AG04449 (cell line): ENCODE data around the gene SCT.

Source experiments
- CTCF ChIA-PET: fragments of 350-600 bp; formaldehyde crosslinking; extraction: SDS; loops from one replicate; lab custom pipeline; 2021; ENCODE audit warnings: antibody characterized with exemption; lab: Yijun Ruan, JAX
- POLR2A ChIA-PET: fragments of 400-600, 350-600 bp; formaldehyde crosslinking; extraction: SDS; loops from one replicate; lab custom pipeline; 2020; ENCODE audit warnings: antibody characterized with exemption, inconsistent platforms; lab: Yijun Ruan, JAX
- DNase-seq: peaks from one replicate; pipeline ENCODE4 v3.0.0-alpha.2; 2010; ENCODE audit warnings: low read depth, low spot score
- H3K4me3 ChIP-seq: 2 replicates; pipeline ENCODE4 v1.5.1; 2011; ENCODE audit warnings: low read depth, mild to moderate bottlenecking, control low read depth, low read length
- TF ChIP-seq, protein P1 (sequence below): IDR thresholded peaks from one replicate; pipeline ENCODE4 v1.5.1; 2011; ENCODE audit warnings: mild to moderate bottlenecking, moderate library complexity, low read length, control low read depth, inconsistent platforms; ENCODE audit not compliant: insufficient read depth; ENCODE audit errors: missing control alignments

SCT gene

DNA sequence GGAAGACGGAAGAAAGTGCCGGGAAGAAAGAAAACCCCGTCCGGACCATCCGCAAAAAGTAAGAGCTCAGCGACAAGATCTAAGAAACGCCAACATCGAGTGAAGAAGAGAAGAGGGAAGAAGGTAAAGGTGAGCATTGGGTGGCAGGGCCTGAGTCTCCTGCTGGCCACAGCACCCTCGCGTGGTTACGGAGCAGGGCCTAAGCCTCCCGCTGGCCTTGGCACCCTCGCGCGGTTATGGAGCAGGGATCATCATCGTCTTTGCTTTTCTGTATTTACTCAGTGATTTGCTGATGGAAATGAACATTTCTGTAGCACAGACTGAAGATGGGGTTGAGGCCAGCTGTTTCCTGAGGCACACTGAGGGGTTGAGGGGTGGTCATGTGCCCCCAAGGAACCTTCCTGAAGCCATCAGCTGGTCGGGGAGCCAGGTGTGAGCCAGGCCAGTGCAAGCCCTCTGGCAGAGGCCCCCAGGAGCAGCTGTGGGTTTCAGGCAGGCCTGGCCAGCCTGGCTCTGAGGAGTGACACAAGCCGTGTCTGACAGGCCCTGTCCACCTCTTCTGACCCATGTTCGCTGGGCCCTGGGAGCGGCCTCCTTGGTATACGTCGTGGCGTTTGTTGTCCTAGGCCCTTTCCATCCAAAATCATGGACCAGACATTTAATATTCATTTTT lies 25.3 kb downstream of the SCT start:
- TF ChIP-seq, protein P1, sequence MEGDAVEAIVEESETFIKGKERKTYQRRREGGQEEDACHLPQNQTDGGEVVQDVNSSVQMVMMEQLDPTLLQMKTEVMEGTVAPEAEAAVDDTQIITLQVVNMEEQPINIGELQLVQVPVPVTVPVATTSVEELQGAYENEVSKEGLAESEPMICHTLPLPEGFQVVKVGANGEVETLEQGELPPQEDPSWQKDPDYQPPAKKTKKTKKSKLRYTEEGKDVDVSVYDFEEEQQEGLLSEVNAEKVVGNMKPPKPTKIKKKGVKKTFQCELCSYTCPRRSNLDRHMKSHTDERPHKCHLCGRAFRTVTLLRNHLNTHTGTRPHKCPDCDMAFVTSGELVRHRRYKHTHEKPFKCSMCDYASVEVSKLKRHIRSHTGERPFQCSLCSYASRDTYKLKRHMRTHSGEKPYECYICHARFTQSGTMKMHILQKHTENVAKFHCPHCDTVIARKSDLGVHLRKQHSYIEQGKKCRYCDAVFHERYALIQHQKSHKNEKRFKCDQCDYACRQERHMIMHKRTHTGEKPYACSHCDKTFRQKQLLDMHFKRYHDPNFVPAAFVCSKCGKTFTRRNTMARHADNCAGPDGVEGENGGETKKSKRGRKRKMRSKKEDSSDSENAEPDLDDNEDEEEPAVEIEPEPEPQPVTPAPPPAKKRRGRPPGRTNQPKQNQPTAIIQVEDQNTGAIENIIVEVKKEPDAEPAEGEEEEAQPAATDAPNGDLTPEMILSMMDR: no peak
- no peak for DNase-seq
- H3K4me3 ChIP-seq: no peak overlapping the region
- ChIA-PET CTCF (no interaction called here), POLR2A (interaction anchor here (0.6 to 0.9 kb wide), 2 partner anchors 11 to 21 kb away, joined by 3 read pairs; no protein-coding TSS in a partner anchor)

DNA sequence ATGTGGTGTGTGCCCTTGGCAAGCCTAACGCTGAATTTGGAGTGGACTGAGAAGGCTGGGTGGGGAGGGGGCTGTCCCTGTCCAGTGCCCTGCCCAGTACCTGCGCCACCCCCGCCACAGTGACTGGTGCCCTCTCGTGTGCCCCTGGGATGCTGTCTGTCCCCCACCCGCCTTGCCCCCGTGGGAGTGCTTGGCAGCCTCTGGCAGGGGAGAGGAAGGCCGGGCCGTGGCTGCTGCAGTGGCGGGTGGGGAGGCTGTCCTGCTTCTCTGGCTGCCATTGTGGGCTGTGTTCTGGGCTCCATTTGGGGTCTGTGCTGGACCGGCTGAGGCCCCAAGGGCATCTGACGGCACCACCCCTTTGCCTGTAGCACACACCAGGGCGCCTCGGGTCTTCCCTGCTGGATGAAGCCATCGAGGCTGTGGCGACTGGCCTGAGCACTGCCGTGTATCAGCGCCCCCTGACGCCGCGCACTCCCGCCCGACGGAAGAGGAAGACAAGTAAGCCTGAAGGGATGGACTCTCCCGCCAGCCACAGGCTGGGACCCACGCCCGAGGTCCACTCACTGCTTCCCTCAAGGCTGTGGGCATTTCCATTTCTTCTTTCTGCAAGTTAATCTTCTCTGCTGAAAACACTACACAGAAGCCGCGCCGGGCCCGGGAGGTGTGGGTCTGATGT lies 28.8 kb downstream of the SCT start:
- no peak overlapping the region for H3K4me3 ChIP-seq
- CTCF ChIA-PET: no interaction called here
- DNase-seq: no peak
- POLR2A ChIA-PET: no interaction called here
- TF ChIP-seq, protein P1: no peak

DNA sequence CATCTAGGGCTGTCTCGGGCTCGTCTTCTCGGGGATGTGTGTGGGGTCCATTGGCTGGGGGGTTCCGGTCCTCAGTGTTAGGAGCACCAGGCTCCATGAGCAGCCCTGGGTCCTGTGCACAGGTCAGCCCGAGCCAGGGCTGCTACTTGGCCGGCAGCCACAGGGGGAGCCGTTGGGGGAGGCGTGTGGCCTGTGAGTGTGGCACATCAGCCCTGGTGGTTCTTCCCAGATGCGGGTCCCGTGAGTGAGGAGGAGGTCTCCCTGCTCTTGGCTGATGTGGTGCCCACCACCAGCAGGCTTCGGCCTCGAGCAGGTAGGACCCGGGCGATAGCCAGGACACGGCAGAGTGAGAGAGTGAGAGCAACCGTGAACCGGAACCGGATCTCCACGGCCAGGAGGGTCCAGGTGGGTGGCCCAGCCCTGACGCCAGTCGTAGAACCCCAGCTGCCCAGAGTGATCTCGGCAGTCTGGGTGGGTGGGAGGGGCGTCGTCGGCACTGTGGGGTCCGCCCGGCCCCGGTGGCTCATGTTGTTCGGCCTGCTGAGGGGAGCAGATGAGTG lies 29.7 kb downstream of the SCT start:
- ChIA-PET POLR2A (no interaction called here), CTCF (no interaction called here)
- no peak for DNase-seq

DNA sequence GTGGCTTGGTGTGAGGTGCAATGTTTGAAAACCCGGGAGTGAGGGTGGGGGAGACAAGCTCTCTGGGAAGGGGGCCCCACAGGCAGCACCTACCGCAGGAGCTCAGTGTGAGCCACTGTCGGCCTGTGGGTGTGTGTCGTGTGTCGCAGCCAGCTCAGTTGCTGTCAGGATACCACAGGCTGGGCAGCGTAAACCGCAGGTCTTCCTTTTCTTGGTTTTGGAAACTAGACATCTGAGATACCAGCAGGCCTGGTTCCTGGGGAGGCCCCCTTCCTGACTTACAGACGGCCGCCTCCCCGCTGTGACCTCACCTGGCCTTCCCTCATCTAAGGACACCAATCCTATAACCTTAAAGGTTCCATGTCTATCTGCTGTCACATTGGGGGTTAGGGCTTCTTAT lies 30.6 kb downstream of the SCT start:
- H3K4me3 ChIP-seq: no peak overlapping the region
- CTCF ChIA-PET: no interaction called here

More for the DNA sequence above, 29.7 kb downstream of the SCT start:
- TF ChIP-seq, protein P1: peak; percentile 6
- H3K4me3 ChIP-seq: no peak overlapping the region

DNA sequence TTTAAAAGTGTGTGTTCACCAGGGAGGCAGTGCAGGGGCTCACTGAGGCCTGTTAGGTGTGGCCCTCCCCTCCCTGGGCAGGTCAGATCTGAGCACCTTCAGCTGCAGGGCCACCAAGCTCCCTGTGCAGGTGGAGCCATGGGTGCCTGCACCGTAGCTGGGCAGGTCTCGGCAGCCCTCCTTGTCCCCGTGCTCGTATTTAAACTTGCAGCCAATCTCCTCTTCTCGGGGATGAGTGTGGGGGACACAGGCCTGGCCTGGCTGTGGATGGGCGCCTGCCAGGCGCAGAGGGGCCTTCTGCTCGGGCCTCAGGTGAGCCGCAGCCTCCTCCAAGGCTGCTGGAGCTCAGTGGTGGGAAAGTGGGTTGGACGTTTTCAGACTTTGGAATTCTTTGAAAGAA lies 31.6 kb downstream of the SCT start:
- POLR2A ChIA-PET: no interaction called here

More for the DNA sequence above, 30.6 kb downstream of the SCT start:
- no peak for DNase-seq
- POLR2A ChIA-PET: no interaction called here
- TF ChIP-seq, protein P1: no peak

More for the DNA sequence above, 31.6 kb downstream of the SCT start:
- no peak for DNase-seq
- CTCF ChIA-PET: no interaction called here
- no peak overlapping the region for H3K4me3 ChIP-seq
- TF ChIP-seq, protein P1: no peak
